ENCODE data around the gene SLIT3.

Gene SLIT3

GRCh38 chr5:169298193-169298592 lies 2.7 kb downstream of the SLIT3 start:
- no peak for DNase-seq

DNA sequence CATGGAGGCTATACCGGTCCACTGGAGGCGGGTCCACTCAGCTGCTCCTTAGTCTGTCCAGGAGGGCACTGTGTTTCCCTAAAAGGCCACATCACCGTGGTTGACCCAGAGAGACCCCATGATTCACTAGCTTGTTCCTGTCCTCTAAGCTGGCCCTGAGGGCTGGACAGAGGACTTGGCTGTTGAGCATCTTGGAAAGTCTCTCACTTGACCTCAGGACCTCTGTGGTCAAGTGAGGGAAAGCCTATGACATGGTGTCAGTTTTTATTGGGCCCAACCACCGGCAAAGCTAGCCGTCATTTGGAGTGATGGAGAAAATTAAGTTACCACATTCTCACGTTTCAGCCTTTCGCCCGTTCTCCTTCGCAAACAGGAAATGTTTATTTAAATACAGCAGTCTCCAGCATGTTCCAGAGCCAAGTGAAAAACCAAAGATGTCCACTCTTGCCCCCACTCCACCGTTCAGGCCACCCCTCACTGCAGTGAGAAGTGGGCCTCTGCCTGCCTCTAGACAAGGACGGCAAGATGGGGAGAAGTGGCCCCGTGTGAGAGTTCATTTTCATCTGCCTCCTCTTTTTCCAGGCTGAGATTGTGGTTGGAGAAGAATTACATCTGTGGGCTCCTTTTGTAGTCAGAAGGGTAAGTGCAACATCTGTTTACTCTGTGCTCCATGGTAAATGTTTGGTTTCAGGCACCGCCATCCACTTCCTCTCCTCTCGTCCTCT lies 4.4 kb downstream of the SLIT3 start:
- DNase-seq, result no peak

GRCh38 chr5:169295306-169295705 lies 5.6 kb downstream of the SLIT3 start:
- no peak for DNase-seq

GRCh38 chr5:169294621-169295020 lies 6.3 kb downstream of the SLIT3 start:
- no peak for DNase-seq

- no peak for DNase-seq
Observed at GRCh38 chr5:169291877-169292276, 9.1 kb downstream of the SLIT3 start.

- DNase-seq, result no peak
Observed at GRCh38 chr5:169290895-169291294, 10.0 kb downstream of the SLIT3 start.

DNA sequence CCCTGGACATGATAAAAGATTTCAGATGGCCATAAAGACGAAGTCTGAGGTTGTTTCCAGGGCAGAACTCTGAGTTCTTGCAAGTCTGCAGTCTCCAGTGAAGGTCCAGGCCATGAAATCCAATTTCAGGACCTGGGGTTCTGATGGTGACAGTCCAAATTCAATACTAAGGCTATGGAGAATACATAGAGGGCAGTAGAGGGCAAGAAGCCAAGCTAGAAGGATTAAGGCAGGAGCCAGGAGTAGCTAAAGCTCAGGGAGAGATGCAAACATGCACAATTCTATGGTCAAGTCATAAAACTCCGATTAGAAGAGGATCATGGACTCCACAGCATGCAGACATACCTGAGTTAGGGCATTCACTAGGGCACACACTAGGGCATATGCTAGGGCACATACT lies 11.4 kb downstream of the SLIT3 start:
- DNase-seq, result no peak

DNA sequence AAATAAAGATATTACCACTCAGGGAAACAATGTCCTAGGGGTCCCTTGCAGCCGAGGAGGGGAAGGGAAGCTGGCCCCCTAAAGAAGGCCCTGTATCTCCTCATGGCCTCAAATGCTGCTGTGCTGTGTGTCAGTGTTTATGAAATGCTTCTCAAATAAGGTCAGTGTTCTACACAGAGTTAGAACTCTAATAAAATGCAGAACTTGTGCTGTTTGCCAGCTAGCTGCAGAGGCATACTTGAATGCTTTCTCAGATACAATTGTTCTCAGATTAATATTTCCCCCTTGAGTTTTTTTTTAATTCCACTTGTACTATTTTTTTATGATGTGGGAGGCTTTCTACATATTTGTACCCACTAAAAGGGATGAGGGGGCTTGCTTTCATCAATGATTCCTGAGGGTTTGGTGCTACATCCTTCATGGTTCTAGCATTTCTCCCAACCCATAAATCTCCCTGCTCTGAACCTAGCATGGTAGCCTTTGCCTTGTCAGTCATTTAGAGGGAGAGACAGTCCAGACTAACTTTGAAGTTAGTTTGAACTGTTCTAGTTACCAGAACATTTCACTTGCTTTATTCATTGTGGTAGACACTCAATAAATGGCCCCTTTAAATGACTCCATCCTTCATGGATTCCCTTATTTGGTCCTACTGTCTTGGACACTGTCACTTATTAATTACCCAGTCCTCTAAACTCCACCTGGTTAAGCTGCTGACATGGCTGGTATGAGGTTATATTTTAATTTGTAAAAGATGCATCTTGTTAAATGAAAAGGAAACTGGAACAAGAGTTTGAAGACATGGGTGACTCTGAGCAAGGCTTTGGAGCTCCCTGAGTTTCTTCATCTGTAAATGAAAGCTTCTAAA lies 12.6 kb downstream of the SLIT3 start:
- no peak for DNase-seq

DNA sequence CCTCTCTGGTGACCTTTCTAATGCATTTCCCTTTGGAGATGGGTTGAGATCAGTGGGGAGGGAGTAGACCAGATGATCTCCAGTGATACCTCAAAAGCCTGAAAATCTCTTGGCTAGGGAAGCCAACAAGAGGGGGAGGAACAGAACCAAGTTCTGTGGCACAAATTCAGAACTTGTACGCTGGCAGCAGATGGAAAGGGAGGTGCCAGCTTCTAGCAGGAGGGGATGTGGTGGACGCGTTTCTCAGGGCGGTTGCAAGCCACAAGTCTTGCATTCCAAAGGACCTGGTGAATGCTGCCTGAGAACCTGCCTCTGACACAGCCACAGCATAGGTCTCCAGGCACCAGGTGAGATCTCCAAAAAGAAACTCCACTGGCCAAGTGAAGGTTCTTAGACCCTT lies 13.4 kb downstream of the SLIT3 start:
- DNase-seq, result no peak

DNA sequence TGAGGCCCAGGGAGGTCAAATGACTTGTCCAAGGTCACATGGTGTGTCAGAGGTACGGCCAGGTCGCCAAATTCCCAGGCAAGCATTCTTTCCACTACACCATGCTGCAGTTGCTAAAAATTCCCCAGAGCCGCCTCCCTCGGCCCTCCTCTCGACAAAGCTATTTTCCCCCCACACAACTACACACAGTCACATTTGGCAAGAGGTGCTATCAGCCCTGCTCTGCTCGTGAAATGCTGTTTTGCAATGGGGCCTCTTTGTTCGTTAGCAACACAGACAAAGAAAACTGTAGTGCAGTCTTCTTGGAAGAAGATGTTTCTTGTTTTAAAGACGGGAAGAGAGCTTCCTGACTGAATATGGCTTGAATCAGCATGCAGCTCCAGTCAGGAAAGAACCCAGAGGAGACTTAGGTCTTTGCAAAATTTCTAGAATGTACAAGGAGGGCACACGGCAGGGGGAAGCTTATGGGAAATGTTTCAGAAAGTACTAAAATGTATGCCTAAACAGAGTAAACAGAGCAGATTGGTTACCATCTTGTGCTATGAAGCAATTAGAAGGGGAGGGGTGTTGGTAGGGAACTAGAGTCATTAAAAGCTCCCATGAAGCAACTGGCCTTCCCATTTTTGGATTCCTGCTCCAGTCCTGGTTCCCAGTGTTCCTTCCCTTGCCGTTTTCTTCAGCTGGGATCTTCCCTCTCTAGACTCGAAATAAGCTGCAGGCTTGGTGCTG lies 14.2 kb downstream of the SLIT3 start:
- no peak for DNase-seq

GRCh38 chr5:169283887-169284286 lies 17.1 kb downstream of the SLIT3 start:
- DNase-seq, result no peak

GRCh38 chr5:169281625-169282024 lies 19.3 kb downstream of the SLIT3 start:
- no peak for DNase-seq

DNA sequence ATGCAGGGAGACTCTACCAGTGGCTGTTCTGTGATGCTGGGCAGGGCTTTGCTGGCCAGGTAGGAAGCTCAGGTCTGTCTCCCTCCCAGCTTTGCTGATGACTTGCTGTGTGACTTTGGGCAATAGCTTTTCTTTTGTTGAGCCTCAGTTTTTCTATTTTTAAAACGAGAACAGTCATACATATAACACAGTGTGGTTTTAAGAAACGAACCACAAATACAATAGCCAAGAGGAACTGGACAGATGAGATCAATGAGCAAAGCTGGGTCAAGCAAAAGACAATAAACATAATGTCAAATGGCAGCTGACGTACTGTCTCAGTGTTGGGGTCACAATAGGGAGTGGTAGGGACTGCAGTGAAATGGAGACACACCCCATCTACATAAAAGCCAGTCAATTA lies 20.2 kb downstream of the SLIT3 start:
- DNase-seq, result no peak

GRCh38 chr5:169280286-169280685 lies 20.7 kb downstream of the SLIT3 start:
- no peak for DNase-seq

DNA sequence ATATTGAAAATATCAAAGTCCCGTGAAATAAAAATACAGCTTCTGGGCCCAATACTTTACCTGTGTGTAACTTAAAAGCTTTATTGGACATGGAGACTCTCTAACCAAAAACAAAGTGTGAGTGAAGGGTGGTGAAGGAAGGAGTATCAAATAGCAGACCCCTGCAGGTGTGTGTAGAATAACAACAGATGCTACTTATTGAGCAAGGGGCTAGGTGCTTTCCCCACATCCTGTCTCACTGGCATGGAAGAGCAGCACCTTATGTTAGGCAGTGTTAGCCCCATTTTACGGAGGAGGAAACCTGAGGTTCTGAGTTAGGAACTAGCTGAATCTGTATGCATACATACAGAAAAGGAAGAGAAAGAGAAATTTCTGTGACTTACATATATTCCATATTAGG lies 21.8 kb downstream of the SLIT3 start:
- DNase-seq, result no peak

GRCh38 chr5:169273881-169274280 lies 27.1 kb downstream of the SLIT3 start:
- DNase-seq, result no peak

GRCh38 chr5:169273451-169273850 lies 27.5 kb downstream of the SLIT3 start:
- DNase-seq, result no peak

DNA sequence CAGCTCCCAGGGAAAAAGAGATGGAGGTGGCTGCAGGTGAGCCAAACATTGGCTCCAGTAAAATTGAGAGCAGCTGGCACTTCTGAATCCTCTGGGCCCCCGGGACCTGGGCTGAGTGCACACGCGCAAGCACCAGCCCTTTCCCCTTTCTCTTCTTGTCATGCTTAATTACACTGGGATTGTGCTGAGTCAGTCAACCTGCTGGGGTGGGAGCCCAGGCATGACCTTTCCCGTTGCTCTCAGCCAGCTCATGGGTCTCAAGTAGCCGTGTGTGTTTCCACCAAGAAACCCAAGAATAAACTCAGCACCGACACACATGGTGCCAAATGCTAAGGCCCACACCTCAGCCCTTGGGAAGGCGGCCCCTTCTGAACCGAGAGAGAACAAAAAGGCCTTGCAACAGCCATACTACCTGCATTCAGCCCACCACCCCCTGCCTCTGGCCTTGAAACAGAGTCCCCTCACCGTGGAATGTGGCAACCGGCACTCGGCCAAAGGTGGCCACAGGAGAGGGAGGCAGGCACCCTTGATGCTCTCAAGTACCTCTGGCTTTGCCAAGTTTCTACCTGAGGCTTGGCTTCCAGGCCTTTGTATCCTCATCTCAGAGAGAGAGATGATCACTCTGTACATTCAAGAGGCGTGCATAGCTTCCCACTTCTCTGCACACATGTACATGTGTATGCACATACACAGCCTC lies 28.1 kb downstream of the SLIT3 start:
- DNase-seq, result no peak

DNA sequence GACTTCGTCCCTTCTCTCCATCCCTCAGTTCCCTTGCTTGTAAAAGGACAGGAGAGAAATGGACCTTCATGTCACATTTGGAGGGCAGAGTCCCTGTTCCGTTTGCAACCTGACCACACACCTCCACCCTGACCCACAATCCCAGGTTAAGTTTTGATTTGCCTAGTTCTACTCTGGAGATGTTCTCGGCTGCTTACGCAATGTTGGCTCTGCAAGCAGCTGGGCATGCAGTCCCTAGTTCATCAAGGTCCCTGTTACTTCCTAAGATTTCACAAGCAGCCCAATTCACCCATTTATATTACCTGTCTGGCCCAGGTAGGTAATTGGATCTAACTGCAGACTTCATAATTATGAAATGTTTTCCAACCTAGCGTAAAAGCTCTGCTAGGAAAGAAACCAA lies 28.8 kb downstream of the SLIT3 start:
- DNase-seq, result no peak

GRCh38 chr5:169270827-169271226 lies 30.1 kb downstream of the SLIT3 start:
- DNase-seq, result no peak

GRCh38 chr5:169268019-169268418 lies 32.9 kb downstream of the SLIT3 start:
- no peak for DNase-seq

GRCh38 chr5:169265888-169266287 lies 35.1 kb downstream of the SLIT3 start:
- no peak for DNase-seq

- no peak for DNase-seq
Observed at GRCh38 chr5:169263591-169263990, 37.3 kb downstream of the SLIT3 start.

Measured in stimulated activated CD4-positive, alpha-beta T cell treated with anti-CD3 and anti-CD28 coated beads, Interleukin-4, amount 100 ng/mL, for 1 hour (primary cell).